Stimulated activated CD8-positive, alpha-beta memory T cell treated with anti-CD3 and anti-CD28 coated beads, Interleukin-2, amount 100 ng/mL, for 48 hours (primary cell): ENCODE results near the gene TOMM6.
"Not testable (repeated sequence)": the region's sequence is repeated elsewhere in the genome, so short reads cannot be mapped to it uniquely, and the experiment has no call there.

Experiments used
- DNase-seq, 2 donors: peaks; one replicate each; pipeline ENCODE4 v3.0.0-alpha.2; 2020; ENCODE audit warnings: low read depth in 2 of 2

TOMM6 gene

GRCh38 chr6:41763470-41763869 is 24.0 kb upstream of the TOMM6 start:
- DNase-seq = no peak

- not testable (repeated sequence) for DNase-seq
Measured at GRCh38 chr6:41766043-41766664, 21.3 kb upstream of the TOMM6 start.

- DNase-seq = no peak
Measured at GRCh38 chr6:41767112-41767833, 20.2 kb upstream of the TOMM6 start.

GRCh38 chr6:41768545-41769308 is 18.8 kb upstream of the TOMM6 start:
- DNase-seq = no peak

GRCh38 chr6:41769376-41769775 is 18.1 kb upstream of the TOMM6 start:
- DNase-seq = no peak

GRCh38 chr6:41770381-41771057 is 17.0 kb upstream of the TOMM6 start:
- DNase-seq = no peak

- no peak for DNase-seq
Measured at GRCh38 chr6:41771058-41771983, 16.2 kb upstream of the TOMM6 start.

- DNase-seq = no peak
Measured at GRCh38 chr6:41774841-41775240, 12.7 kb upstream of the TOMM6 start.

GRCh38 chr6:41775293-41775882 is 12.1 kb upstream of the TOMM6 start:
- DNase-seq = no peak

GRCh38 chr6:41777551-41778285 is 9.8 kb upstream of the TOMM6 start:
- DNase-seq = no peak

GRCh38 chr6:41778895-41779294 is 8.6 kb upstream of the TOMM6 start:
- no peak for DNase-seq

- no peak for DNase-seq
Measured at GRCh38 chr6:41779336-41779735, 8.2 kb upstream of the TOMM6 start.

GRCh38 chr6:41779788-41780550 is 7.5 kb upstream of the TOMM6 start, which contains the start of gene FRS3:
TSS of gene FRS3 (minus strand) at chr6:41779900. CDS start at chr6:41776987, 2,913 bp downstream.
- peak; percentile 99 to 100 for DNase-seq

- no peak for DNase-seq
Measured at GRCh38 chr6:41780551-41781365, 6.7 kb upstream of the TOMM6 start, which contains the start of gene PRICKLE4. TSS of gene PRICKLE4 (plus strand) at chr6:41780782. CDS start at chr6:41783474, 2,692 bp downstream.

GRCh38 chr6:41781366-41781730 is 6.1 kb upstream of the TOMM6 start:
- DNase-seq = no peak

GRCh38 chr6:41783106-41783780 is 4.3 kb upstream of the TOMM6 start:
- no peak for DNase-seq

- no peak for DNase-seq
Measured at GRCh38 chr6:41784581-41785171, 2.8 kb upstream of the TOMM6 start.
